Measurements from ENCODE around the gene ATP6V0B.

Gene ATP6V0B

DNA sequence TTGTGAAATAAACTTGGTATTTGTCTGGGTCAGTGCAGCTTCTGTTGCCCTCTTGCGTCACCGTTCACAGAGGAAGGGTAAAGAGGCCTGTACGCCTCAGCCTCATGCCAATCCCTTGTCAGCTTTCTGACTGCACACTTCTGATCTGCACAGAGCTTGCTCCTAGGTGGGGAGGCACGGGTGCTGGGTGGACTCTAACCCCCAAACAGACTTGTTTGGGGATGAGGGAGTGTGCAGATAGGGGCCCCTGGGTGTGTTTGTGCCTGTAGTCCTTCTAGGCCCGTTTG, 3.4 kb downstream of the ATP6V0B start:
- H3K79me2 ChIP-seq (ENCODE audit: insufficient read depth, low read length): peaks cover 47% of the 10 kb centered on the region
- peak overlapping the region; percentile 93 for H3K4me2 ChIP-seq (ENCODE audit: low read depth, low read length, poor library complexity, severe bottlenecking)
- no peaks in the 10 kb centered on the region for H3K9me3 ChIP-seq (ENCODE audit: insufficient read depth, low read depth, low read length)
- peak overlapping the region; percentile 72 for H3K9ac ChIP-seq (ENCODE audit: low read depth, low read length, poor library complexity, severe bottlenecking)
- peaks cover 54% of the 10 kb centered on the region for H3K4me1 ChIP-seq (ENCODE audit: insufficient read depth, low read length, poor library complexity, severe bottlenecking)
- no peaks in the 10 kb centered on the region; the same call in 1 of the 2 replicates for H3F3A ChIP-seq (ENCODE audit: low read depth)
- H2AFZ ChIP-seq (ENCODE audit: low read length): no peak overlapping the region
- H4K20me1 ChIP-seq (ENCODE audit: insufficient read depth, low read length, poor library complexity, severe bottlenecking): peaks cover 36% of the 10 kb centered on the region
- H3K4me3 ChIP-seq (ENCODE audit: low read length, poor library complexity, severe bottlenecking): peak overlapping the region; percentile 78
- H3K27me3 ChIP-seq (ENCODE audit: insufficient read depth, low read length, poor library complexity, severe bottlenecking): no peaks in the 10 kb centered on the region
- TF ChIP-seq EZH2phosphoT487 (IDR thresholded peaks at IDR 0.05; ENCODE audit: borderline replicate concordance): no peak
- TF ChIP-seq, protein P1, sequence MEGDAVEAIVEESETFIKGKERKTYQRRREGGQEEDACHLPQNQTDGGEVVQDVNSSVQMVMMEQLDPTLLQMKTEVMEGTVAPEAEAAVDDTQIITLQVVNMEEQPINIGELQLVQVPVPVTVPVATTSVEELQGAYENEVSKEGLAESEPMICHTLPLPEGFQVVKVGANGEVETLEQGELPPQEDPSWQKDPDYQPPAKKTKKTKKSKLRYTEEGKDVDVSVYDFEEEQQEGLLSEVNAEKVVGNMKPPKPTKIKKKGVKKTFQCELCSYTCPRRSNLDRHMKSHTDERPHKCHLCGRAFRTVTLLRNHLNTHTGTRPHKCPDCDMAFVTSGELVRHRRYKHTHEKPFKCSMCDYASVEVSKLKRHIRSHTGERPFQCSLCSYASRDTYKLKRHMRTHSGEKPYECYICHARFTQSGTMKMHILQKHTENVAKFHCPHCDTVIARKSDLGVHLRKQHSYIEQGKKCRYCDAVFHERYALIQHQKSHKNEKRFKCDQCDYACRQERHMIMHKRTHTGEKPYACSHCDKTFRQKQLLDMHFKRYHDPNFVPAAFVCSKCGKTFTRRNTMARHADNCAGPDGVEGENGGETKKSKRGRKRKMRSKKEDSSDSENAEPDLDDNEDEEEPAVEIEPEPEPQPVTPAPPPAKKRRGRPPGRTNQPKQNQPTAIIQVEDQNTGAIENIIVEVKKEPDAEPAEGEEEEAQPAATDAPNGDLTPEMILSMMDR (conservative IDR thresholded peaks at IDR 0.05; ENCODE audit: low read length): no peak
- no peaks in the 10 kb centered on the region for H3K9me2 ChIP-seq (replicated peaks; ENCODE audit: low read depth, low read length)
- no peaks in the 10 kb centered on the region for H3K36me3 ChIP-seq (ENCODE audit: insufficient read depth, low read length)

DNA sequence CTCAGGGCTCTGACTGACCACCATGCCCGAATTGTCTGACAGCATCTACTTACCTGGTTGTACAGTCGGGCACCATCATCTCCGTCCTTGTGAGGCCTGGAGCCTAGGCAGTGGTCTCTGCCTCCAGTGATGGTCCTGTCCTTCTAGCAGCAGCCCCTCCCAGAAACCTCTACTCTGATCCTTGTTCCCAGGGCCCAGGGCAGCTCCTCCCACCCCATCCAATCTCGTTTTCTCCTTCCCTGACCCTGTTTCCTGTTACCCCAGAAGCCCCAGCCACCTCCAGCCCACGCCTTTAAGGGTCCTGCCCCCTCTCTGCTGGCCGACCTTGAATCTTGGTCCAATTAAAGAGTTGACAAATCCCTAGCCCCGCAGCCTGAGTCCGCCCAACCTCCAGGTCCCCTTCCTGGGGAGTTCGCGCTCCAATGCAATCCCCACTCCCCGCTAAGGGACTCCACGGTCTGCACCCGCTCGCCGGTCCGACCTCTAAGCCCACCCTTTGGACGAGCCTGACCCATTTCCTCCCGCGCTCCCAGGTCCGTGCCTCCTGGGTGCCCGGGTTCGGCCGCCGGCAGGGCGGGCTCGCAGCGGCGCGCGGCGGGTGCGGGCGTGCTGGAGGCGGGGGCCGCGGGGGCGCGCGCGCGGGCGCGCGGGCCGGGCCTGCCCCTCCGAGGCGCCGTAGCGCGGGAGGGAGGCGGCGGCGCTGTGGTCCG, 3.9 kb downstream of the ATP6V0B start, which contains the start of gene B4GALT2:
B4GALT2 (plus strand) TSS at position 660 of the 710 bp plus-strand sequence. CDS start 1,951 bp downstream, outside the sequence.
- Histone ChIP-seq H3K4me3 (ENCODE audit: low read length, poor library complexity, severe bottlenecking) (peak within 1 kb of the TSS; percentile 78), H3K9ac (ENCODE audit: low read depth, low read length, poor library complexity, severe bottlenecking) (peak within 1 kb of the TSS; percentile 81), H2AFZ (ENCODE audit: low read length) (peak within 1 kb of the TSS; percentile 59; the same call in 1 of the 2 replicates), H3K79me2 (ENCODE audit: insufficient read depth, low read length) (peaks cover 47% of the 10 kb centered on the region), H3K27me3 (ENCODE audit: insufficient read depth, low read length, poor library complexity, severe bottlenecking) (no peaks in the 10 kb centered on the region), H3K36me3 (ENCODE audit: insufficient read depth, low read length) (no peaks in the 10 kb centered on the region), H3K9me3 (ENCODE audit: insufficient read depth, low read depth, low read length) (no peaks in the 10 kb centered on the region), H3K4me1 (ENCODE audit: insufficient read depth, low read length, poor library complexity, severe bottlenecking) (peaks cover 51% of the 10 kb centered on the region), H4K20me1 (ENCODE audit: insufficient read depth, low read length, poor library complexity, severe bottlenecking) (peaks cover 36% of the 10 kb centered on the region), H3K9me2 (replicated peaks; ENCODE audit: low read depth, low read length) (no peaks in the 10 kb centered on the region), H3F3A (ENCODE audit: low read depth) (no peaks in the 10 kb centered on the region; the same call in 1 of the 2 replicates), H3K4me2 (ENCODE audit: low read depth, low read length, poor library complexity, severe bottlenecking) (peak within 1 kb of the TSS; percentile 93)
- TF ChIP-seq EZH2phosphoT487 (IDR thresholded peaks at IDR 0.05; ENCODE audit: borderline replicate concordance): no peak
- TF ChIP-seq, protein P1 (conservative IDR thresholded peaks at IDR 0.05; ENCODE audit: low read length): no peak

DNA sequence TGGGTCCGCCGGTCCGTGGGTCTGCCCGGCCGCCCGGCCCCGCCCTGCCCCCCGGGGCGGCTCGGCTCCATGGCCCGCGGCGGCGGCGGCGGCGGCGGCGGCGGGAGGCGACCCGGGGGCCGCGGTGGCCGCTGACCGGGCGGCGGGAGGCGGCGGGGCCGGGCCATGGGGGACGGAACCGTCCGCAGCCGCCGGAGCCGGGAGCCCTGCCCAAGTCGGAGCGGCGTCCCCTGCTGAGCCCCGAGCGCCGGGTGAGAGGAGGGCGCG, 4.4 kb downstream of the ATP6V0B start:
- TF ChIP-seq, protein P1 (conservative IDR thresholded peaks at IDR 0.05; ENCODE audit: low read length): no peak
- no peak for TF ChIP-seq EZH2phosphoT487 (IDR thresholded peaks at IDR 0.05; ENCODE audit: borderline replicate concordance)
- Histone ChIP-seq H2AFZ (ENCODE audit: low read length) (peak overlapping the region; percentile 59; the same call in 1 of the 2 replicates), H3K4me2 (ENCODE audit: low read depth, low read length, poor library complexity, severe bottlenecking) (peak overlapping the region; percentile 70), H3K9me3 (ENCODE audit: insufficient read depth, low read depth, low read length) (no peaks in the 10 kb centered on the region), H3K36me3 (ENCODE audit: insufficient read depth, low read length) (no peaks in the 10 kb centered on the region), H3F3A (ENCODE audit: low read depth) (no peaks in the 10 kb centered on the region), H4K20me1 (ENCODE audit: insufficient read depth, low read length, poor library complexity, severe bottlenecking) (peaks cover 36% of the 10 kb centered on the region), H3K9me2 (replicated peaks; ENCODE audit: low read depth, low read length) (no peaks in the 10 kb centered on the region), H3K4me1 (ENCODE audit: insufficient read depth, low read length, poor library complexity, severe bottlenecking) (peaks cover 47% of the 10 kb centered on the region), H3K79me2 (ENCODE audit: insufficient read depth, low read length) (peaks cover 47% of the 10 kb centered on the region), H3K9ac (ENCODE audit: low read depth, low read length, poor library complexity, severe bottlenecking) (peak overlapping the region; percentile 81), H3K4me3 (ENCODE audit: low read length, poor library complexity, severe bottlenecking) (peak overlapping the region; percentile 74), H3K27me3 (ENCODE audit: insufficient read depth, low read length, poor library complexity, severe bottlenecking) (no peaks in the 10 kb centered on the region)

Measured in Loucy (cell line).